Erythroblast (primary cell): Measurements from ENCODE around the gene ODR4.

Experiments used
- GATA1 ChIP-seq: IDR thresholded peaks from 2 replicates; pipeline ENCODE4 v1.6.1; 2011; ENCODE audit warnings: low read depth, mild to moderate bottlenecking, control low read depth, low read length, moderate library complexity
- POLR2A ChIP-seq: IDR thresholded peaks from 2 replicates; pipeline ENCODE4 v1.6.1; 2011; ENCODE audit warnings: mild to moderate bottlenecking, low read length

- peak; percentile 17 for TF ChIP-seq POLR2A
- no peak for TF ChIP-seq GATA1
Measured at GRCh38 chr1:186442651-186443375, 67.2 kb downstream of the ODR4 start.
